HG02840 (cell line): ENCODE results near the gene SURF2.
"Not testable (repeated sequence)": the region's sequence is repeated elsewhere in the genome, so short reads cannot be mapped to it uniquely, and the experiment has no call there.

ENCODE experiments used
- ATAC-seq: cut with Tn5 transposase; IDR thresholded peaks from one replicate; pipeline ENCODE4 v1.9.1; 2021; ENCODE audit warnings: mild to moderate bottlenecking, moderate library complexity, moderate number of reproducible peaks; ENCODE audit not compliant: unreplicated experiment, low FRiP score

Gene SURF2

GRCh38 chr9:133375116-133375723 is 18.9 kb downstream of the SURF2 start:
- ATAC-seq: peak; percentile 12

DNA sequence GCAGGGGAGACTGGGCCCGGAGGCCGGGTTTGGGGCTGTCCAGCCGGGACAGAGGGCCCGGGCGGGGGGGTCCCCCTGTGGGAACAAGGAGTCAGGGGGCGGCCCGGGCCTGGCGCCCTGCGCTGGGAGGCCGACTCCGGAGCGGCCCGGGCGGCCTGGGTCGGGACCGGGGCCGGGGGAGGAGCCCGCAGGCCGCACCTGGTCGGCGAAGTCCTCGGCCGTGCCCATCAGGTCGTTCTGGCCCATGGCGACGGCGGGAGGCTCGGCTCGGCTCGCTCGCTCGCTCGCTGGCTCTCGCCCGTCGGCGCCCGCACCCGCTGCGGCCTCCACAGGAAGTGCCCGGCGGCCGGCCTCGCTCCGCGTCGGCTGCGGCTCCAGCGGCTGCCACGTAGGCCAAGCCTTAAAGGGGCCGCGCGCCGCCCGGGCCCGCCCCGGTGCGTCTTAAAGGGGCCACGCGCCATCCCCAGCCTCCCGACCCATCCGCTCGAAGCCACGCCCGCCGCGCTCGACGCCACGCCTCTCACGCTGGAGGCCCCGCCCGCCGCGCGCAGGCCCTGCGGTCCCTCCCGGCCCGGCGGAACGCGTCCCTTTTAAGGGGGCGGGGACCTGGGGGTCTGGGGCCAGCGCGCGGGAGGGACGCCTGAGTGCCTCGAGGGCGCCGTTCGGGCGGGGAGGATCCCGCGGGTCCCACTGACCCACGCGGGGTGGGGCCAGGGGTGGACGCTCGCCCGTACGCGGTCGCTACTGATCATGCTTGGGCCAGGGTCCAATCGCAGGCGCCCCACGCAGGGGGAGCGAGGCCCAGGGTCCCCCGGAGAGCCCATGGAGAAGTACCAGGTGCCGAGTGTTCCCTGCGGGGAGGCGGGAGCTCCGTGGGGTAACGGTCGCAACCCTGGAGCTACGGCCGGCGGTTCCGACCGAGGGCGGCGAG is 19.6 kb downstream of the SURF2 start, which contains the start of the genes STKLD1 and SURF4:
STKLD1 (plus strand) TSS at position 643 of the 931 bp plus-strand sequence; CDS start at position 751, 108 bp downstream.
SURF4 (minus strand) TSS at position 337 of the 931 bp plus-strand sequence; CDS start at position 246, 91 bp downstream.
- ATAC-seq: peak; percentile 81

DNA sequence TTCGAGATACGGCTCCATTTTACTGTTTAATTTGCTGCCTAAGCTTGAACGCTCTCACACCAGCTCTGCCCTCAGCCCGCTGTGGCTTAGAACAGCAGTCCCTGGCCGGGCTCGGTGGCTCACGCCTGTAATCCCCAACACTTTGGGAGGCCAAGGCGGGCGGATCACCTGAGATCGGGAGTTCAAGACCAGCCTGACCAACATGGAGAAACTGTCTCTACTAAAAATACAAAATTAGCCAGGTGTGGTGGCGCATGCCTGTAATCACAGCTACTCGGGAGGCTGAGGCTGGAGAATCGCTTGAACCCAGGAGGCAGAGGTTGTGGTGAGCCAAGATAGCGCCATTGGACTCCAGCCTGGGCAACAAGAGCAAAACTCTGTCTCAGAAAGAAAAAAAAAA is 20.9 kb downstream of the SURF2 start:
- ATAC-seq: not testable (repeated sequence)

DNA sequence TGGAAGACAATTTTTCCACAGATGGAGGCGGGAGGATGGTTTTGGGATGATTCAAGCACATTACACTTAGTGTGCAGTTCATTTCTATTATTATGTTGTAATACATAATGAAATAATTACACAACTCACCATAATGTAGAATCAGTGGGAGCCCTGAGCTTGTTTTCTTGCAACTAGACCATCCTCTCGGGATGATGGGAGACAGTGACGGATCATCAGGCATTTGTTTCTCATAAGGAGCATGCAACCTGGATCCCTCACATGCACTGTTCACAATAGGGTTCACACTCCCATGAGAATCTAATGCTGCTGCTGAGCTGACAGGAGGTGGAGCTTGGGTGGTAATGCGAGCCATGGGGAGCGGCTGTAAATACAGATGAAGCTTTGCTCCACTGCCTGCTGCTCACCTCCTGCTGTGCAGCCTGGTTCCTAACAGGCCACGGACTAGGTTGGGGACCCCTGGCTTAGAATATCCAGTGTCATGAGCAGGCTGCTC is 21.4 kb downstream of the SURF2 start:
- no peak for ATAC-seq

DNA sequence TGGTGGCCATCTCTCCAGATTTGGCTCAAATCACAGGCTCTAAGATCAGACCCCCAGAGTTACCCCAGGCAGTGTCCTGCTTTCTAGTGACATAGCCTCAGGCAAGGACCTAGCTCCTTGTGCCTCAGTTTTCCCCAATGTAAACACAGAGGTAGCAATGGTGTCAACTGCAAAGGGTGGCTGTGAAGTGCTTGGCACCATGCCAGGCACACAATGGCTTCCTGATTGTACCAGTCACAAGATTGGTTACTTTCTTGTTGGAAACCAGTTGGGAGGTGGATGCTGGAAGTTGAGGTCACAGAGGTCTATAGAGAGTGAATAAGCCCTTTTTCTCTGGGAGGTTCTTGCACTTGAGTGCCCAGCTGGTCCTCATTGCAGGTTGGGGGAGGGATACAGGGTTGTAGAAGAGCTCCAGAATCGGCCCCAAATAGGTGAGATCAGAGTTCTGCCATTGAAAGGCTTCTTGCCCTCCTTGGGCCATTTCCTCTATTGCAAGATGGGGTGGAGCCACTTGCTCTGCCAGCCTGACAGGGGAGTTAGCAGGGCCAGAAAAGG is 22.1 kb downstream of the SURF2 start:
- ATAC-seq: no peak

- ATAC-seq: no peak
Measured at GRCh38 chr9:133379153-133380086, 23.1 kb downstream of the SURF2 start.

DNA sequence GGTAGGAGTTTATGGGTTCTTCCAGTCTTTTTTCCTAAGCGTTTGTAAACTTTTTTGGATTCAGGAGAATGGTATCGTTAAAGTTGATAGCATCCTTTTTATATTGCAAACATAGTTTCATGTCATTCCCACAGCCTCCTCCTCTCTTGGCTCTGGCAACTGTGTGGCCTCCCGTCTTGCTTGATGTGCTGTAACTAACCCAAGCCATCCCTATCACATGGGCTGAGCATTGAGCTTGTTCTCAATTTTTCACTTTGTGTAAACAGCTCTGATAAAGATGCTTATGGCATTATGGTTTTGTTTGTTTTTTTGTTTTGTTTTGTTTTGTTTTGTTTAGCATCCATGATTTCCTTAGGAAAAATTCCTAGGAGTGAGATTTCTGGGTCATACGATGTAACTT is 24.4 kb downstream of the SURF2 start:
- ATAC-seq: no peak

- no peak for ATAC-seq
Measured at GRCh38 chr9:133382507-133383141, 26.3 kb downstream of the SURF2 start.

DNA sequence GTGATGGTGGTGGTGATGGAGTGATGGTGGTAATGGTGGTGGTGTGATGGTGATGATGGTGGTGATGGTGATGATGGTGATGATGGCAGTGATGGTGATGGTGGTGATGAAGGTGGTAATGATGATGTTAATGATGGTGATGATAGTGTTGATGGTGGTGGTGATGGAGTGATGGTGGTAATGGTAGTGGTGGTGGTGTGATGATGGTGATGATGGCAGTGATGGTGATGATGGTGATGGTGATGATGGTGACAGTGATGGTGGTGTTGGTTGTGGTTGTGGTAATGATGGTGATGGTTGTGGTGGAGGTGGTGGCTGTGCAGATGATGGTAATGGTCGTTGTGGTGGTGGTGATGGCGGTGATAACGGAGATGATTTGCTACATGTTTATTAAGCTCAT is 27.1 kb downstream of the SURF2 start:
- no peak for ATAC-seq

- ATAC-seq: no peak
Measured at GRCh38 chr9:133384736-133385321, 28.5 kb downstream of the SURF2 start.

DNA sequence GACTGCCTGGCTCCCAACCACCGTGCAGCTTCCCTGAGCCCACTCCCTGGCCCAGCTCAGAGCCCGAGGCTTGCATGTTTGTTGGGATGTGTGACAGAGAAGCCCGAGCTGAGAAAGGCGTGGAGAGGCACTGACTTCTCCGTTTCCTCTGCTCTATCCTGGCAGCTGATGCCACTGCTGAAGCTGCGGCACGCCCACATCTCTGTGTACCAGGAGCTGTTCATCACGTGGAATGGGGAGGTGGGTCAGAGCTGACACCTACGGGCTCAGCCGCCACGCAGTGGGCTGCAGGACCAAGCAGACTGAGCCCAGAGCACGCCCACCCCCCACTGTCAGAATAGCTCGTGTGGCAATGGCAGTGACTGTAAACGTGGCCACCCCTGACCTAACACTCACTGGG is 29.1 kb downstream of the SURF2 start:
- no peak for ATAC-seq

DNA sequence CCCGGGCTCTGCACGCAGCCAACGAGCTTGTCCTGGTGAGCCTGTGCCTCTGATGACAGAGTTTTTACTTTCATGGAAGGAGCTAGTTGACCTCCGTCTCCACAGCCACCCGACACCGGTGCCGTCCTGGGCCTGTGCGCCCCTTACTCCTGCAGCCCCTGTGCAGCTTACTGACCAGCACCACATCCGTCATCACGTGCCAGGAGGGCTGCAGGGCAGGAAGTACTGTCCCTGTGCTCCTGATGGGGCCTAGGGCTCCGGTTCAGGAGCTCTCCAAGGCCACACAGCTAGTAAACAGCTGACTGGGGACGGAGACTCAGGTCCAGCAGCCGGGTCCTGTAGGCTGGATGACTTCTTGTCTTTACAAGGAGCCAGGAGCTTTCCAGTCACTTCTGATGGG is 30.0 kb downstream of the SURF2 start:
- ATAC-seq: no peak

DNA sequence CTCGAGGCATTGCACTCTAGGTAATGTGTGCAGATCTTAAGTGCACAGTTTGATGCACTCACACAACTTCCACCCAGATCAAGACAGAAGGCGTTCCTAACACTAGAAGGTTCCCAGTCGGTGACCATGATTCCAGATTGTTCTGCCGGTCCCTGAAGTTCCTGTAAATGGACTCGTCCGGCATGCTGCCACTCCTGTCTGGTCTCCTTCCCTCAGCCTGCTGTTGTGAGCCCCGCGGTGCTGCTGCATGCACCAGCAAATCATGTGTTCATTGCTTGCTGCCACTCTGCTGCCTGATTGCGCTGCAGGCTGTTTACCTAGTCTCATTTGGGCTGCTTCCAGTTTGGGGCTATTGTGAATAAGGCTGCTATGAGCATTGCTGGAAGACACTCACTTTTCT is 31.3 kb downstream of the SURF2 start:
- no peak for ATAC-seq

GRCh38 chr9:133389025-133389557 is 32.7 kb downstream of the SURF2 start:
- ATAC-seq: no peak

- no peak for ATAC-seq
Measured at GRCh38 chr9:133389562-133389961, 33.2 kb downstream of the SURF2 start.

DNA sequence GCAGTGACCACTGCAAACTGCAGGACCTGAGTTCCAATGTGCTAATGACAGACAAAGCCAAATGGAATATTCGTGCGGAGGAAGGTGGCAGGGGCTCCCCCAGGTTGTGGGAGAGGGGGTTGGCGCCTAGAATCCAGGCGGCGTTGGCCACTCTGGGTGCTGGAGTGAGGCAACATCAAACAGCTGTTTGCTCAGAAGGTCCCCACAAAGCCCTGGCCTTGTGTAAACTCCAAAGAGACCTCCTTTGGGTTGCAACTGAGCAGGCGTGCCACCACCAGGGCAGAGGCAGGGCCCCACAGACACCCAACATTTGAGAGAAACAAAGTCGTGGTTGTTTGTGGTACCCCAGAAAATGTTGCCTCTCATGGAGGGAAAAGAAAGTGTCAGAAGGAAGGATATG is 34.4 kb downstream of the SURF2 start:
- no peak for ATAC-seq

DNA sequence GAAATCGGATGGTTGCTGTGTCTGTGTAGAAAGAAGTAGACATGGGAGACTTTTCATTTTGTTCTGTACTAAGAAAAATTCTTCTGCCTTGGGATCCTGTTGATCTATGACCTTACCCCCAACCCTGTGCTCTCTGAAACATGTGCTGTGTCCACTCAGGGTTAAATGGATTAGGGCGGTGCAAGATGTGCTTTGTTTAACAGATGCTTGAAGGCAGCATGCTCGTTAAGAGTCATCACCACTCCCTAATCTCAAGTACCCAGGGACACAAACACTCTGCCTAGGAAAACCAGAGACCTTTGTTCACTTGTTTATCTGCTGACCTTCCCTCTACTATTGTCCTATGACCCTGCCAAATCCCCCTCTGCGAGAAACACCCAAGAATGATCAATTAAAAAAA is 35.1 kb downstream of the SURF2 start:
- not testable (repeated sequence) for ATAC-seq

DNA sequence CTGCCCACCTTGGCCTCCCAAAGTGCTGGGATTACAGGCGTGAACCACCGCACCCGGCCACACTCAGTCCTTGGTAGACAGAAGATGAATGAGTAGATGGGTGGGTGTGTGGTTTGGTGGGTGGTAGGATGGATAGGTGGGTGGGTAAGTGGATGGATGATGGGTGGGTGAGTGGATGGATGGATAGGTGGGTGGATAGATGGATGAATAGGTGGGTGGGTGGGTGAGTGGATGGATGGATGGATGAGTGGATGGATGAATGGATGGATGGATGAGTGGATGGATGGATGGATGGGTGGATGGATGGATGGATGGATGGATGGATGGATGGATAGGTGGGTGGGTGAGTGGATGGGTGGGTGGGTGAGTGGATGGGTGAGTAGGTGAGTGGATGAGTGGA is 36.0 kb downstream of the SURF2 start:
- not testable (repeated sequence) for ATAC-seq

GRCh38 chr9:133393399-133393798 is 37.0 kb downstream of the SURF2 start:
- ATAC-seq: no peak
